ENCODE results near the gene RNF11.
"Not testable (repeated sequence)": the region's sequence is repeated elsewhere in the genome, so short reads cannot be mapped to it uniquely, and the experiment has no call there.

RNF11 gene

DNA sequence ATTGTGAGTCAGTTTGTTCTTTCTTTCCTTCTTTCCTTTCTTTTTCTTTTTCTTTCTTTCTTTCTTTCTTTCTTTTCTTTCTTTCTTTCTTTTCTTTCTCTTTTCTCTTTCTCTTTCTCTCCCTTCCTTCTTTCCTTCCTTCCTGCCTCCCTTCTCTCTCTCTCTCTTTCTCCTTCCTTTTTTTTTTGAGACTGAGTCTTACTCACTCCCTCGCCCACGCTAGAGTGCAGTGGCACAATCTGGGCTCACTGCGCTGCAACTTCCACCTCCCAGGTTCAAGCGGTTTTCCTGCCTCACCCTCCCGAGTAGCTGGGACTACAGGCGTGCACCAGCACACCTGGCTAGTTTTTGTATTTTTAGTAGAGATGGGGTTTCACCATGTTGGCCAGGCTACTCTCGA, 1.8 kb upstream of the RNF11 start:
- not testable (repeated sequence) for H2AFZ ChIP-seq (ENCODE audit: low read depth, low read length); H3K36me3 ChIP-seq (ENCODE audit: insufficient read depth, low read length); H3K4me3 ChIP-seq (ENCODE audit: low read length); H3K9me3 ChIP-seq (ENCODE audit: low read length); H3K27me3 ChIP-seq (ENCODE audit: insufficient read depth, low read length)
- H3K4me1 ChIP-seq (ENCODE audit: insufficient read depth, low read length): peaks cover 26% of the 10 kb centered on the region

DNA sequence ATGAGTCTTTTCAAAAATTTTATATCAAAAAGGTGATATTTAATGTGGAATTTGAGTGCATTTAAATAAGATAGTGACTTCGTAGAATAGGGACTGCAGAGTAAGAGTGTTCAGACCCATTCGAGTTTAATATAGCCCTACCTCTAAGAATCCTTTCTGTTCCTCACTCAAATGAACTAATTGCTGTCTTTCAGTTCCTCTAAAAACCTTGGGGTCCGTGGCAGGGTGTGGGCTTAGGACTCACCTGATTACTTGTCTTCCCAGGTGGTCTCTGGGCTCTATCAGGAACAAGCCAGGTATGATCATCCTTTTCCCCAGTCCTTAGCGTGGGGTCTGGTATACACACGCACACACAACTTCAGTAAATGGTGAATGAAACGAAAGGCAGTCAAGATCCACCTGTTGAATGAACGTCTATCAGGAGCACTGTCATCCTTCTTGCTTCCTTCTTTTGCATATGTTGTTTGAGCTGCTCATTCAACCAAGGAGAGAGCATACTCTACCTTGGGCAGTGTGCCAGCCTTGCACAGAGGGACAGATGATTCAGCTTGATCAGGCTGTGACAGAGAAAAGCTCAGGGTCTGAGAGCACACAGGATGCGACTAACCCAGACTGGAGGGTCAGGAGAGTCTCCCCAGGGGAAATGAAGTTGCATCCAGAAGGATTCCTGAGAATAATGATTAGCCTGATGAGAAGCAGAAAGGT, 1.2 kb upstream of the RNF11 start:
- Histone ChIP-seq H3K4me3 (ENCODE audit: low read length) (peak overlapping the region; percentile 100), H3K4me1 (ENCODE audit: insufficient read depth, low read length) (peaks cover 30% of the 10 kb centered on the region), H2AFZ (ENCODE audit: low read depth, low read length) (peak overlapping the region; percentile 86), H3K9me3 (ENCODE audit: low read length) (no peaks in the 10 kb centered on the region), H3K27me3 (ENCODE audit: insufficient read depth, low read length) (no peaks in the 10 kb centered on the region), H3K36me3 (ENCODE audit: insufficient read depth, low read length) (no peaks in the 10 kb centered on the region)

DNA sequence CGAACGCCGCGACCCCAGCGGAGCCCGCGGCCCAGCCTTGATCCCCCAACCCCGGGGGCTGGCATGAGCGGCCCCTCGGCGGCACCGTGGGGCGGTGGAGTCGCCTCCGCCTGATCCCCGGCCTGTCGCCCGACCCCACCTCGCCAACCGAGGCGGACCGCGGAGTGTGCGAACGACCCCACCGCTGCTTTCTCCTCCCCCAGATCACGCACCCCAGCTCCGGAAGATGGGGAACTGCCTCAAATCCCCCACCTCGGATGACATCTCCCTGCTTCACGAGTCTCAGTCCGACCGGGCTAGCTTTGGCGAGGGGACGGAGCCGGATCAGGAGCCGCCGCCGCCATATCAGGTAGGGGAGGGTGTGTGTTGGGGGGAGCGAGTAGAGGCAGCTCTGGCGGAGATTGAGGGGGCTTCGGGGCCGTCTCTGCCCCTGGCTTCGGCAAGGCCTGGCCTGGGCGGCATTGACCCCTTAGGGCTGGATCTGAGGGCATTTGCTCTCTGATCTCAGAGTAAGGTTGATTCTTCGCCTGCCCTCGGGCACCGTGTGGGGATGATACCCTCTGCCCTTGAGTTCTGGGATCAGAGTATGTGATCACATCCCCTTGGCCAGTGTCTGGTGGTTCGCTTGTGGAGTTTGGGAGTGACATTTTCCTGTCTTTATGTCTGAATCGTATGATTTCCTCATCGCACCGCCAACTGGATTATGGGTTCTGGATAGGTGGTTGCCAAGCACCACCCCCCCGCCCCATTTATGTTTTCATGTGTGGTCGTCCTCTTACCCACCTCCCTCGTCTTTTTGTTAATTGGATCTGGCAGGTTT, 668 bp downstream of the RNF11 start:
- H3K27me3 ChIP-seq (ENCODE audit: insufficient read depth, low read length): no peaks in the 10 kb centered on the region
- H3K36me3 ChIP-seq (ENCODE audit: insufficient read depth, low read length): no peaks in the 10 kb centered on the region
- no peaks in the 10 kb centered on the region for H3K9me3 ChIP-seq (ENCODE audit: low read length)
- H2AFZ ChIP-seq (ENCODE audit: low read depth, low read length): peak overlapping the region; percentile 76
- H3K4me1 ChIP-seq (ENCODE audit: insufficient read depth, low read length): peaks cover 34% of the 10 kb centered on the region
- peak overlapping the region; percentile 100 for H3K4me3 ChIP-seq (ENCODE audit: low read length)

GRCh38 chr1:51237351-51238033, 1.4 kb downstream of the RNF11 start:
- Histone ChIP-seq H3K4me3 (ENCODE audit: low read length) (peak overlapping the region; percentile 100), H3K4me1 (ENCODE audit: insufficient read depth, low read length) (peaks cover 34% of the 10 kb centered on the region), H3K9me3 (ENCODE audit: low read length) (no peaks in the 10 kb centered on the region), H3K27me3 (ENCODE audit: insufficient read depth, low read length) (no peaks in the 10 kb centered on the region), H3K36me3 (ENCODE audit: insufficient read depth, low read length) (peaks cover 2% of the 10 kb centered on the region), H2AFZ (ENCODE audit: low read depth, low read length) (no peak overlapping the region)

DNA sequence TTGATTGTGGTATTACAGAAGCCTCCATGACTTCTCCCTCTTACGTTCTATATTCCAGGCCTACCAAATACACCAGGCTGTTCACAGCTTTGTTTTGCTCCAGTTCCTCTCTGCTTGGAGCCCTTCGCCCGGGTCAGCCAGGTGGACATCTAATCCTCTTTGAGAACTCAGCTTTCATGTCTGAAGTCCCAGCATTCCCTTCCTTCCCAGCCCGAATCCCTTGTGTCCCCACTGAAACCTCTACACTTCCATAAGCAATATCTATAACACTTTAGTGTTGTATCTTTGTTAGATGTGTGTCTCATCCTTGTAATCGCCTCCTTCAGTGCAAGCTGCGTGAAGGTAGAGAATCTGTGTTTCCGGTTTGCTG, 1.9 kb downstream of the RNF11 start:
- H2AFZ ChIP-seq (ENCODE audit: low read depth, low read length): no peak overlapping the region
- H3K4me3 ChIP-seq (ENCODE audit: low read length): peak overlapping the region; percentile 100
- no peaks in the 10 kb centered on the region for H3K27me3 ChIP-seq (ENCODE audit: insufficient read depth, low read length)
- H3K4me1 ChIP-seq (ENCODE audit: insufficient read depth, low read length): peaks cover 34% of the 10 kb centered on the region
- peaks cover 3% of the 10 kb centered on the region for H3K36me3 ChIP-seq (ENCODE audit: insufficient read depth, low read length)
- H3K9me3 ChIP-seq (ENCODE audit: low read length): no peaks in the 10 kb centered on the region

- peaks cover 30% of the 10 kb centered on the region for H3K4me1 ChIP-seq (ENCODE audit: insufficient read depth, low read length)
- H3K4me3 ChIP-seq (ENCODE audit: low read length): no peak overlapping the region
- peaks cover 5% of the 10 kb centered on the region for H3K36me3 ChIP-seq (ENCODE audit: insufficient read depth, low read length)
- no peaks in the 10 kb centered on the region for H3K9me3 ChIP-seq (ENCODE audit: low read length)
- no peak overlapping the region for H2AFZ ChIP-seq (ENCODE audit: low read depth, low read length)
- H3K27me3 ChIP-seq (ENCODE audit: insufficient read depth, low read length): no peaks in the 10 kb centered on the region
Measured at GRCh38 chr1:51240084-51240483, 4.0 kb downstream of the RNF11 start.

DNA sequence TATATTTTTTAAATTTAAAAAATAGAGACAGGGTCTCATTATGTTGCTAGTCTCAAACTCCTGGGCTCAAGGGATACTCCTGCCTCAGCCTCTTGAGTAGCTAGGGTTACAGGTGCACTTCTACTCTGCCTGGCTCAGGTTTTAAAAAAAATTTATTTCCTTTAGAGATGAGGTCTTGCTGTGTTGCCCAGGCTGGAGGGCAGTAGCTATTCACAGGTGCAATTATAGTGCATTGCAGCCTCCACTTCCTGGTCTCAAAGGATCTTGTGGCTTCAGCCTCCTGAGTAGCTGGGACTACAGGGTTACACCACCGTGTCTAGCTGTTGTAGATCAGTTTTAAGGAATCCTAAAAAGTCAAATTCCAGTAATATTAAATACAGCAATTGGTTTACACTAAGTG, 5.0 kb downstream of the RNF11 start:
- H3K36me3 ChIP-seq (ENCODE audit: insufficient read depth, low read length): peaks cover 5% of the 10 kb centered on the region

GRCh38 chr1:51242546-51242945, 6.5 kb downstream of the RNF11 start:
- Histone ChIP-seq H3K36me3 (ENCODE audit: insufficient read depth, low read length) (peaks cover 5% of the 10 kb centered on the region), H3K4me3 (ENCODE audit: low read length) (no peak overlapping the region), H3K27me3 (ENCODE audit: insufficient read depth, low read length) (no peaks in the 10 kb centered on the region), H3K4me1 (ENCODE audit: insufficient read depth, low read length) (peaks cover 18% of the 10 kb centered on the region), H3K9me3 (ENCODE audit: low read length) (no peaks in the 10 kb centered on the region), H2AFZ (ENCODE audit: low read depth, low read length) (no peak overlapping the region)

More for the DNA sequence above, 5.0 kb downstream of the RNF11 start:
- Histone ChIP-seq H3K9me3 (ENCODE audit: low read length) (no peaks in the 10 kb centered on the region), H3K27me3 (ENCODE audit: insufficient read depth, low read length) (no peaks in the 10 kb centered on the region), H3K4me1 (ENCODE audit: insufficient read depth, low read length) (peaks cover 24% of the 10 kb centered on the region), H2AFZ (ENCODE audit: low read depth, low read length) (no peak overlapping the region), H3K4me3 (ENCODE audit: low read length) (no peak overlapping the region)

DNA sequence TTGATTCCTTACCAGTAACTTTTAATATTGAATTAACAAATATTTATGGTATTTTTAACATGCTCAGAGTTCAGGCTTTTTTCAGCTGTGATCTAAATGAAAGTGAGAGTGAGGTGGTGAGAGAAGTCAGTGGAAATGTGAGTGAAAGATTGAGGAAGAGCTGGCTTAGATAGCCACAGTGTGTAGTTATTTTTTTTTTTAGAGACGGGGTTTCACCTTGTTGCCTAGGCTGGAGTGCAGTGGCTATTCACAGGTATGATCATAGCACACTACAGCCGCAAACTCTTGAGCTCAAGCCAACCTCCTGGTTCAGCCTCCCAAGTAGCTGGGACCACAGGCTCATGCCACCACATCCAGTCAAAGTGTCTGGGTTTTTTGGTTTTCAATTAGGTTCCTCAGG, 10.9 kb downstream of the RNF11 start:
- H2AFZ ChIP-seq (ENCODE audit: low read depth, low read length): no peak overlapping the region
- no peaks in the 10 kb centered on the region for H3K27me3 ChIP-seq (ENCODE audit: insufficient read depth, low read length)
- H3K36me3 ChIP-seq (ENCODE audit: insufficient read depth, low read length): peaks cover 5% of the 10 kb centered on the region
- H3K4me1 ChIP-seq (ENCODE audit: insufficient read depth, low read length): no peaks in the 10 kb centered on the region
- H3K9me3 ChIP-seq (ENCODE audit: low read length): no peaks in the 10 kb centered on the region
- H3K4me3 ChIP-seq (ENCODE audit: low read length): no peak overlapping the region

GRCh38 chr1:51247499-51247898, 11.4 kb downstream of the RNF11 start:
- no peaks in the 10 kb centered on the region for H3K27me3 ChIP-seq (ENCODE audit: insufficient read depth, low read length)
- H2AFZ ChIP-seq (ENCODE audit: low read depth, low read length): no peak overlapping the region
- no peaks in the 10 kb centered on the region for H3K9me3 ChIP-seq (ENCODE audit: low read length)
- H3K4me1 ChIP-seq (ENCODE audit: insufficient read depth, low read length): no peaks in the 10 kb centered on the region
- no peak overlapping the region for H3K4me3 ChIP-seq (ENCODE audit: low read length)
- H3K36me3 ChIP-seq (ENCODE audit: insufficient read depth, low read length): peaks cover 3% of the 10 kb centered on the region

DNA sequence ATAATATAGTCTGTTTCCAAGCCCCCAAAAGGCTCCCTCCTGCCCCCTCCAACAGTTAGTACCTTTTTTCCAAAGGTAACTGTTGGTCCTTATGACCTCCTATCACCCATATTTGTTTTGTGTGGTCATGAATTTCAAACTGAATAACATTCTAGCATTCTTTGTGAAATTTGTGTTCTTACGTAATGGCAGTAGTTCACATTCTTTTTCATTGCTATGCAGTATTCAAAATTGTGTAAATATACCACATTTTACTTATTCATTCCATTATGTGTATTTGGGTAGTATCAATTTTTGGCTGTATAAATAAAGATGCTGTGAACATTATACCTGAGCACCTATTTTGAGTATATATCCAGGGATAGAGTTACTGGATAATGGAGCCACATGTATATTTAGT, 13.4 kb downstream of the RNF11 start:
- no peak overlapping the region for H2AFZ ChIP-seq (ENCODE audit: low read depth, low read length)
- no peaks in the 10 kb centered on the region for H3K9me3 ChIP-seq (ENCODE audit: low read length)
- no peak overlapping the region for H3K4me3 ChIP-seq (ENCODE audit: low read length)
- H3K27me3 ChIP-seq (ENCODE audit: insufficient read depth, low read length): no peaks in the 10 kb centered on the region
- peaks cover 2% of the 10 kb centered on the region for H3K36me3 ChIP-seq (ENCODE audit: insufficient read depth, low read length)
- no peaks in the 10 kb centered on the region for H3K4me1 ChIP-seq (ENCODE audit: insufficient read depth, low read length)

- H2AFZ ChIP-seq (ENCODE audit: low read depth, low read length): not testable (repeated sequence)
Measured at GRCh38 chr1:51250729-51251128, 14.7 kb downstream of the RNF11 start.

GRCh38 chr1:51251165-51251564, 15.1 kb downstream of the RNF11 start:
- H3K27me3 ChIP-seq (ENCODE audit: insufficient read depth, low read length); H2AFZ ChIP-seq (ENCODE audit: low read depth, low read length); H3K36me3 ChIP-seq (ENCODE audit: insufficient read depth, low read length); H3K4me3 ChIP-seq (ENCODE audit: low read length); H3K4me1 ChIP-seq (ENCODE audit: insufficient read depth, low read length); H3K9me3 ChIP-seq (ENCODE audit: low read length): not testable (repeated sequence)

More at GRCh38 chr1:51250729-51251128, 14.7 kb downstream of the RNF11 start:
- not testable (repeated sequence) for H3K9me3 ChIP-seq (ENCODE audit: low read length); H3K27me3 ChIP-seq (ENCODE audit: insufficient read depth, low read length); H3K4me1 ChIP-seq (ENCODE audit: insufficient read depth, low read length); H3K4me3 ChIP-seq (ENCODE audit: low read length); H3K36me3 ChIP-seq (ENCODE audit: insufficient read depth, low read length)
